GM10847 (cell line): ENCODE measurements around the gene RBKS.

Experiments
- POLR2A ChIP-seq: IDR thresholded peaks from 2 replicates; pipeline ENCODE4 v1.6.1; 2011; ENCODE audit not compliant: insufficient read length; ENCODE audit errors: extremely low read depth

The RBKS gene

DNA sequence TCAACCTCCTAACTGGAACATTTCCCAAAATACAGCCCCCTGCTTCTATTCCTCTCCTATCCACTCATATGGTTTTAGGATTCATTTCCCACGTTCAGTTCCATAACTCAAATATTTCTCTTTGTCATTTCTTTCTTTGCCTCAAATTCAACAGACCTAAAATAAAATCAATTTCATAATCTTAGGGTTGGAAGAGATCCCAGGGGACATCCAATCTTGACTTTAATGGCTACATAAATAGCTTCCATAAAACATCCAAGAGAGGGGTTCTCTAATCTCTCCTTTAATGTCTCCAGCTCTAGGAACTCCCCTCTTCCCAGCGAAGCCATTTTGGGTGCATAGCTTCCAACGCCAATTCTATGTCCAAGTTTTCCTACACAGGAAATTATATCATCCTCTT, 33.8 kb downstream of the RBKS start:
- TF ChIP-seq POLR2A: no peak

DNA sequence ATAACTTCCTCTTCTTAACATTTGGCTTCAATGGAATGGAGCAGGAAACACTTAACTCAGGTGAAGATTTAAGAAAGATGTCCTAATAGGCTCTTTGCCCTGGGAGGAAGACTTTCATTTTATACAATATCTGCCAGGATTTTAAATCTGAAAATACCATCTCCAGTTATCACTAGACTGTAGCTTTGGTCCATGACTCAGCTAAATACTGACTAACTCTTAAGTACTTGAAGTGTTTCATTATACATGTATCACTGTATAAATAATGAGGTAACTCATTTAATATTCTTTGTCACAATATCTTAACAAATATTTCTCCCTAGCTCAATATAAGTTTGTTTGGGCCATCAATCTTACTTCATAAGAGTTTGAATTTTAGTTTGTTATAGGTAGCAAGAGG, 34.7 kb downstream of the RBKS start:
- no peak for TF ChIP-seq POLR2A

DNA sequence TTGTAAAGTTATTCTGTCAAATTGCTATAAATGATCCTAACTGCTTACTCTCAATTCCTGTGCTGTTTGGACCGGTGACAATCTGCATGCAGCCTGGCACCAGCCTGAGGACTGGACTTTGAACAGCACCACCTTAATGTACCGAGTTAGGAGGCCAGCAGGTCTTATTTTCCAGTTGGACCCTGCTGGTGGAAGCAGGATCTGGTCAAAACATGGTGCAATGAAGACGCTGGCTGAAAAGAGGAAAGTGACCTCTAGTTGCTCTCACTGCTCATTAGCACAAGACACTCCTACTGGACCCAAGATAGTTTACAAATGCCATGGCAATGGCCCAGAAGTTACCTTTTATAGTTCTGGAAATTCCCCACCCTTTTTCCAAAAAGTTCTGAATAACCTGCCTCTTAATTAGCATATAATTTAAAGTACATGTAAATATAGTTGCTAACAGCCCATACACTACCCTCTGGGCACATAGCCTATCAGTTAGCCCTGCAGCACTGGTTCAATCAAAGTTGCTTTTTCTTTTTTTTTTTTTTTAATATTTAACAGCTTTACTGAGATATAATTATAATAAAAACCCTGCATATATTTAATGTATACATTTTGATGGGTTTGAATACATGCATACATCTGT, 35.8 kb downstream of the RBKS start:
- TF ChIP-seq POLR2A: no peak

DNA sequence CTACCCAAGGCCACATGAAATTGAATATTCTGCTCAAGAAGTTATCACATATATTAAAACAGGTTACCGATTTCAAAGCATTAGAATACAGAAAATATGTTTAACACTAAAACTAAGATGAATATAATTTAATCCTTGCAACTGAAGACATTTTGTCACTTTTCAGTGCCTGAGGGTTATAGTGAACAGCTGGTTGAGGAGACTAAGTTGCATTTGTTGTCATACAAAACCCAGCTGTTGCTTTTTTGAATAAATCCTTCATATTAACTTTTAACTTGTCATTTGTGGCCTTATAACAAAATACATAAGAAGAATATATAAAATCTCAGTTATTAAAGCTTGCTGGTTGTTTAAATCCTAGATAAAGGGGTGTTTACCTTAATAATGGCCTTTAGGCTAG, 37.5 kb downstream of the RBKS start:
- no peak for TF ChIP-seq POLR2A

DNA sequence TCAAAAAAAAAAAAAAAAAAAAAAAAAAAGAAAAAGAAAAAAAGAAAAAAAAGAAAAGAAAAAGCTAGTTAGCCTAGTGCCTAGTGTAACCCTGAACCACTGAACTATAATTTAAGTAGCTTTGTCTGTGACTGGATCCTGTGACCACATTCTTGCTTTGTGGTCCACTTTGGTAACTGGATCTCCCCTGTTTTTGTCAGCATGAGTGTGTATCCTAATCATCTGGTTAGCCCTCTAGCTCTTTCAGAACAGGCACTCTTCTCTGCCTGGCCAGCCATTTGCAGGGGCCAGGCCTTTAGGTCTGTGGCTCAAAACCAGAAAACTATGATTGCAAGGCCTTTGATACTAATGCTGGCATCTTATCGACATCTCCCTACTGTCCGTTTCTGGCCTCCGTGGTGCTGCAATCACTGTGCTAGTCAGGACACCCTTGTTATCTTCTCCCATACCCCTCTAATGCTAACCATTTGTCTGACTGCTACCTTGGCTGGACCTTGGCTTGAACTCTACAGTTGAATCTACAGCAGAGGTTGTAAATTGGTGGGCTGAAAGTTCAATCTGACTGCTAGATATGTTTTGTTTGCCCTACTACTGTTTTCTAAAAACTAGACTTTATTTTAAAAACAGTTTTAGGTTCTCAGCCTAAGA, 40.5 kb downstream of the RBKS start:
- TF ChIP-seq POLR2A: no peak

DNA sequence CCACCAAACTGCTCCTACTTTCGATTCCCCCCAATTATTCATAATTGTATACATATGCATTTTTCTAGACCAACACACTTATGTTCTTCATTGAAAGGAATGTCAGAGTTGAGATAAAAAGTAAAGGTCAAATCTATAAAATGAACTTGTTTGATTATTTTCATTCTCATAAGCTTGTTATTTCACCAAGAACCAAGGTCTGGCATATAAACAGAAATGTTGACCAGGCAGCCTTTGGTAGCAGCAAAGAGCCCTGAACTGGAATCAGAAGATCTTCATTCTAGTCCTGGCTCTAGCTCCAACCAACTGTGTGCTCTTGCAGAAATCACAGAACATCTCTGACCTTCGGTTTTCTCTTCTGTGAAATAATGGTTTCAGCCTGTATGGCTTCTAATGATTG, 42.9 kb downstream of the RBKS start:
- TF ChIP-seq POLR2A: no peak

DNA sequence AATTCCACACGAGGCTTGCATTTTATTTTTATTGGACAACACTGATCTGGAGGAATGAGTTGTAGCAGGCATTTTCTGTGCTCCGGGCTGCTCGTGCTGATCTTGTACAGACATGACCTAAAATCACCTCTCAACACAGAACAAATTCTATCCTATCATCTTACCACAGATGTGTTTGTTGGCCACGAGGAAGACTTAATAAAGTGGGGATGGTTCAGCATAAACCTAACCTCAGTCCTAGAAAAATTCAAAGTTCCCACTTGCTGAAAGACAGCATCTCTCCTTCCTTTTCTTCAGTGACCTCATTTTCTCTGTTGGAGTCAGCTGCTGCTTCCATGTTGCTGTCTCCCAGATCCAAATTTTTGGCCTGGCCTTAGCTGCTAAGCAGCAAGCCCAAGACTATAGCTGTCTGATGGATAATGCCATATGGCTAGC, 45.3 kb downstream of the RBKS start:
- TF ChIP-seq POLR2A: no peak

DNA sequence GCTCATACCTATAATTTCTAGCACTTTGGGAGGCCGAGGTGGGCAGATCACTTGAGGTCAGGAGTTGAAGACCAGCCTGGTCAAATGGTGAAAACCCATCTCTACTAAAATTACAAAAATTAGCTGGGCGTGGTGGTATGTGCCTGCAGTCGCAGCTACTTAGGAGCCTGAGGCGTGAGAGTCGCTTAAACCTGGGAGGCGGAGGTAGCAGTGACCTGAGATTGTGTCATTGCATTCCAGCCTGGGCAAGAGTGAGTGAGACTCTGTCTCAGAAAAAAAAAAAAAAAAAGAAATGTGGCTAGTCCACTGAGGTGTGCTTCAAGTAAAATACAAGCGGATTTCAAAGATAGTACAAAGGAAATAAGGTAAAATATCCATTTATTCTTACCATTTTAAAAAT, 46.2 kb downstream of the RBKS start:
- TF ChIP-seq POLR2A: no peak

DNA sequence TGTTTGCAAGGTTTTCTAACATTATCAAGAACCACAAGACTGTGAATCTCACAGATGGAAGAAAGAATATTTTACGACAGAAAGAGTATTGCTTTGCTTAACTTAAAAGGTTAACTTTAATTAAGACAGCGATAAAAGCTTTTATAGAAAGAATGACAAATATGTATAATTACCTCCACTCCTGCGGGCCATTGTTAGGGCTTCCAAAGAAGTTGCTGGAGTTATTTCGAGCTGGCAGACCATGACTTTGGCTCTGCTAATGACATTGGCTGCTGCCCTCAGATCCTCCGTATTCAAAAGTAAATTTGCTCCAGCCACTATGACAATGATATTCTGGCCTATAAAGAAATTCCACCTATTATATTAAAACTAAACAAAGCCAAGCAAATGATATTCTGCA, 47.3 kb downstream of the RBKS start:
- no peak for TF ChIP-seq POLR2A

DNA sequence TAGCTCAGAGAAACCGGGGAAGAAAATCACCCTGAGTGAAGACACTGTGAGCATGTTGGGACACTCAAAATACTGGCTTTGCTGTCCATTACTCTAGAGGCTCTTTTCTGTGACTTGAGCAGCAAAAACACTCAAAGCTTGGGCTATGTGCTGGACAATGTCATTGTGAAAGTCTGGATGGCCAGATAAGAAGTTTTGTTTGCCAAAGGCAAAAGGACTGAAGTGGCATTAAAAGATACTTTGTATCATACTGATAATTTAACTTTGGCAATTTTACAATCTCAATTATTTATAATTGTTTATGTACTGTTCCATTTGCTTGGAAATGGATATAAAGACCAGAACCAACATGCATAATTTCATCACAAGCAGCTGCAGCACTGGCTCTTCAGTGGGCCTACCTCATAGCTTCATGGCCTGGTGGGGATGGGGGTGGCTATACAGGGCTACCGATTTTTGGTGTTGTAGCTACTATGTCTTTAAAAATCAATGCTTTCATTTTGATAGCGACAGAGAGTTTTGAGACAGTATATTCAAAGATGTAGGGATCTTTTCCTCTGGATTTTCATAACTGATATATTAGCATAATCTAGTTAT, 51.1 kb downstream of the RBKS start:
- no peak for TF ChIP-seq POLR2A

DNA sequence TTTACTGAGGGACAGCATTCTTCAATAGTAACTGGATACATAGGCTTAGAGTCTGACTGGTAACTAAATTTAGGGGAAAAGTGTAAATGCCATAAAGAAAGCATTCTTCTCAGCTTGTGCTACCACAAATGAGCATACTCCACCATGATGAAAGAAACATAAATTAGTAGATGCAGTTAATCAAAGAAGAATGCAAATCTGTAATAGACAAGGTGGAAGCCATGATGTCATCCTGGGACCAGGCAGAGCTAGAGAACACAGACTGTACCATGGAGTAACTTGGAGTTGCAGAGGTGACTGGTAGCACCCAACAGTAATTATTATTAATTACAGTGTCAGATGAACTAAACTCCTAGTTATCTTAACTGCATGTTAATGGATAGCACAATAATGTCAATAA, 51.7 kb downstream of the RBKS start:
- TF ChIP-seq POLR2A: no peak

DNA sequence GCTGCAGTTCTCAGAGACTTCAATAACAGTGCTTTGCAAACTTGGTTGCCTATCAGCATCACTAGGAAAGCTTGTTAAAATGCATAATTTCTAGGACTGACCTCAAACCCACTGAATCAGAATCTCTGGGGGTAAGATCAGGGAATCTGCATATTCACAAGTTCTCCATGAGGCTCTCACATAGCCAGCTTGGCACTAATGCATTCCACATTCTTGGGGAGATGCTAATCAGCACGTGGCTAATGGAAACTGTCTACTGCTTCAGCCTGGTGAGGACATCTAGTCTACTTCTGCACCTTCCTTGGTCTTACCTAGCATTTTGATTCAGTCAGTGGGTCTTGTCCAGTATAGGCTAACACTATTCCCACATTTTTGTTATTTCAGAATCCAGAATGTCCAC, 56.3 kb downstream of the RBKS start:
- no peak for TF ChIP-seq POLR2A

DNA sequence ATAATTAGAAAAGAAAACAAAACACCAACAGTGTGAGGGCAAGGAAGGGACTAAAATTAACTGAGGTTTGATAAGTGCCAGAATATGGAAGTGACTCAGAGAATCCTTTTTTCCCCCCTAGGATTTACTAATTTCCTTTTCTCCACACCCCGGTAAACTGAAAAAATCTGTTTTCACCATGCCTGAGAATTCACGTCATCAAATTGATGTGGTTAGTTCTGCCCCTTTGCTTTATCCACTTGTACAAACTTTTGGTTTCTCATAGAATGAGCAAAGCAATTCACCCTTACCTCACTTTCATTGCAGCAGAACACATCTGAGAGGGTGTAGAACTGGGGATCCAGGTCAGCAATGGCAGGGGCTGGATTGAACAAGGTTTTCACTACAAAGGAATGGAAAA, 57.8 kb downstream of the RBKS start:
- TF ChIP-seq POLR2A: no peak

DNA sequence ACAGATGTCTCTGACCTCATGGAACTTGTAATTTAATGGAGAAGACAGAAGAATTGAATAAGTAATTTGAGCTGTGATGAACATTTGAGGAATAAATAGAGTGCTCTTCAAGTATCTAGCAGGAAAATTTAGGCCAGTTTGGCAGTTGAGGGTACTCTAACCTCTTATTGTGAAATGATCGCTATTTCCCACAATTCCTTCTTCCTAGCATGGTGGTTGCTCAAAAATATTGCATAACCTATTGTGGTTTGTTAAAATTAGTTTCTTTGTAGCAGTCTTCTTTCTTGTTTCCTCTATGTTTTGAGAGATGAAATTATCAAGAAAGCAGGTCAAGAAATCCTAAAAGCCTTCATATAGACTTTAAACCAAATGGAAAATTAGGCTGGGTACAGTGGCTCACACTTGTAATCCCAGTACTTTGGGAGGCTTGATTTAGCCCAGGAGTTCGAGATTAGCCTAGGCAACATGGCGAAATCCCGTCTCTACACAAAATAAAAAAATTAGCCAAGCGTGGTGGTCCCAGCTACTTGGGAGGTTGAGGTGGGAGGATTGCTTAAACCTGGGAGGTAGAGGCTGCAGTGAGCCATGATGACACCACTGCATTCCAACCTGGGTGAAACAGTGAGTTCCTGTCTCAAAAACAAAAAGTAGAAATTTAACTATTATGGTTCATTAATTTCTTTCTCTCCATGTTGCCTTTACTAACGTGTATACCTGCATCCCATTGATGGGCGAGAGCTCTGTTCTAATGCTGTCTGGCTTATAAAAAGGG, 58.7 kb downstream of the RBKS start:
- TF ChIP-seq POLR2A: no peak

DNA sequence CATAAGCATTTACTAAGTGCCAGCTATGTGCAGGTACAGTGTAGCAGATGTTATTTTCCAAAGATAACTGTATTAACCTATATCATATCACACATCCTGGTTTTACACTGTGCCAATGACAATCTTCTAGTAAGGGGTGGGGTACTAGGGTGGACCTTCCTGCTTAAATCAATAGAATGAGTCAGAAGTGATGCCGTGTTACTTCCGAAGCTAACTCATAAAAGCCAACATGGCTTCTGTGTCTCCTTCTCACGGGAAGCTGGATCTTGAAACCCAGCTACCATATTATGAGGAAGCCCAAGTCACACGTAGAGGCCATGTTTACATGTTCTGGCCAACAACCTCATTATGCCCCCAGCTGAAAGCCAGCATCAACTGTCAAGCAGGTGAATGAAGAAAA, 59.5 kb downstream of the RBKS start:
- no peak for TF ChIP-seq POLR2A

DNA sequence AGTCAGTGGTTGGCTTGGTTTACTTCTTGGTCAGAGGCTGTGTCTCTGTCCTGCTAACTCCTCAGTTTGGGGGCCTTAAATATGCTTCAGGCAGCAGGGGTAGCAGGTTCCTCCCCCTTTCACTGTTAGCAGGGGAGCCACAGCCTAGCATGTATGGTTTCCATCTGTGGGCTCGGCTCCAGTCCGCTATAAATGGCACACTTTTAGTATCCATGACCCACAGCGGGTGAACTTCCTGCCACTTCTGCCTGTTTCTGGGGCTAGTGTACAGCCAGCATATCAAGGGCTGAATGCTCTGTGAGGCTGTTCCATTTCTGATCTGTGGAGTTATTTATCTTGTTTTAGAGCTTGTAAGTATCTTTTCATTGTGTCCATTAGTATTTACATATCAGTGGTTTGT, 60.4 kb downstream of the RBKS start:
- TF ChIP-seq POLR2A: no peak
